Uterus (tissue), 2 donors: ENCODE results near the gene RBL2.

ENCODE experiments used
- POLR2A ChIP-seq, 2 donors: fragments of 450-650 bp; IDR thresholded peaks; one replicate each; pipeline ENCODE4 v1.6.1; 2016; ENCODE audit warnings: antibody characterized with exemption in 2 of 2, mild to moderate bottlenecking in 1 of 2, moderate library complexity in 1 of 2
- TF ChIP-seq, protein P1 (sequence below), 4 experiments: fragments of 200-600 bp in 2 of 4; fragments of 450-650 bp in 2 of 4; sonication (generic) in 2 of 4; IDR thresholded peaks; one replicate each; pipeline ENCODE4 v1.5.1; 2016 to 2019; ENCODE audit warnings: antibody characterized with exemption in 4 of 4, mild to moderate bottlenecking in 2 of 4, moderate library complexity in 1 of 4

DNA sequence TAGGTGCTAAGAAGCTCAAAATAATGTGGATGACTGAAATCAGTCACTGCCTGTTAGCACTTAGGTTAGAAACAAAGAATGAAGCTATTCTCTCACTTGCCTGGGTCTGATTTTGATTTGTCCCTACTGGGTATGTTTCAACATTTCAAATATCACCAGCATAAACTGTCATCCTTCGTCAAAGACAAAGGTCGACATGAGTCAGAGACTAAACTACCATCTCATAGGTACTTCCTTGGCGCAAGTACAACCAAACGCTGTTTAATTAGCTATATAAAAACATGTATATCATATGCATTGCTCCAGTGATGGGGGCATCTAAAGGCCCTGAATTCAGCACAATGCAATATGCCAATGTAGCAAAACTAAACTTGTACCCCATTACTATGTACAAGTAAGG is 64.7 kb downstream of the RBL2 start:
- TF ChIP-seq, protein P1, sequence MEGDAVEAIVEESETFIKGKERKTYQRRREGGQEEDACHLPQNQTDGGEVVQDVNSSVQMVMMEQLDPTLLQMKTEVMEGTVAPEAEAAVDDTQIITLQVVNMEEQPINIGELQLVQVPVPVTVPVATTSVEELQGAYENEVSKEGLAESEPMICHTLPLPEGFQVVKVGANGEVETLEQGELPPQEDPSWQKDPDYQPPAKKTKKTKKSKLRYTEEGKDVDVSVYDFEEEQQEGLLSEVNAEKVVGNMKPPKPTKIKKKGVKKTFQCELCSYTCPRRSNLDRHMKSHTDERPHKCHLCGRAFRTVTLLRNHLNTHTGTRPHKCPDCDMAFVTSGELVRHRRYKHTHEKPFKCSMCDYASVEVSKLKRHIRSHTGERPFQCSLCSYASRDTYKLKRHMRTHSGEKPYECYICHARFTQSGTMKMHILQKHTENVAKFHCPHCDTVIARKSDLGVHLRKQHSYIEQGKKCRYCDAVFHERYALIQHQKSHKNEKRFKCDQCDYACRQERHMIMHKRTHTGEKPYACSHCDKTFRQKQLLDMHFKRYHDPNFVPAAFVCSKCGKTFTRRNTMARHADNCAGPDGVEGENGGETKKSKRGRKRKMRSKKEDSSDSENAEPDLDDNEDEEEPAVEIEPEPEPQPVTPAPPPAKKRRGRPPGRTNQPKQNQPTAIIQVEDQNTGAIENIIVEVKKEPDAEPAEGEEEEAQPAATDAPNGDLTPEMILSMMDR (IDR thresholded peaks at IDR 0.05): no peak
- TF ChIP-seq POLR2A (IDR thresholded peaks at IDR 0.05): no peak
